ENCODE results near the gene FRMD8.
A peak's percentile ranks its signal among the peaks of the same experiment; 100 is the strongest.

The FRMD8 gene

GRCh38 chr11:65386307-65387140 is at the start of gene FRMD8:
FRMD8 (plus strand) TSS chr11:65386637; CDS start chr11:65387037, 400 bp downstream.
- Histone ChIP-seq H3K9me3 (ENCODE audit: control insufficient read depth in 2 of 2, low read length in 2 of 2) (no peaks in the 10 kb centered on the region), H3K9ac (ENCODE audit: low read length in 2 of 2) (peak within 1 kb of the TSS; percentile 81 to 87), H3K4me3 (ENCODE audit: low read length in 2 of 2) (peak within 1 kb of the TSS; percentile 70 to 90), H3K27me3 (ENCODE audit: control insufficient read depth in 1 of 2, insufficient read depth in 2 of 2, low read length in 2 of 2) (no peaks in the 10 kb centered on the region), H3K36me3 (ENCODE audit: control insufficient read depth in 2 of 2, insufficient read depth in 2 of 2, low read length in 2 of 2) (peaks cover 5 to 8% of the 10 kb centered on the region in 2 donors), H3K4me1 (ENCODE audit: control insufficient read depth, insufficient read depth, low read length) (peaks cover 68% of the 10 kb centered on the region), H3K27ac (ENCODE audit: low read length) (peak within 1 kb of the TSS; percentile 99)

- H3K4me1 ChIP-seq (ENCODE audit: control insufficient read depth, insufficient read depth, low read length) = peaks cover 12% of the 10 kb centered on the region
- no peak overlapping the region for H3K4me3 ChIP-seq (ENCODE audit: low read length in 2 of 2)
- no peak overlapping the region for H3K27ac ChIP-seq (ENCODE audit: low read length)
- no peak overlapping the region for H3K9ac ChIP-seq (ENCODE audit: low read length in 2 of 2)
- no peaks in the 10 kb centered on the region for H3K27me3 ChIP-seq (ENCODE audit: control insufficient read depth in 1 of 2, insufficient read depth in 2 of 2, low read length in 2 of 2)
- H3K36me3 ChIP-seq (ENCODE audit: control insufficient read depth in 2 of 2, insufficient read depth in 2 of 2, low read length in 2 of 2) = peaks cover 27 to 35% of the 10 kb centered on the region in 2 donors
- no peaks in the 10 kb centered on the region for H3K9me3 ChIP-seq (ENCODE audit: control insufficient read depth in 2 of 2, low read length in 2 of 2)
Measured at GRCh38 chr11:65338676-65339075, 47.8 kb upstream of the FRMD8 start.

DNA sequence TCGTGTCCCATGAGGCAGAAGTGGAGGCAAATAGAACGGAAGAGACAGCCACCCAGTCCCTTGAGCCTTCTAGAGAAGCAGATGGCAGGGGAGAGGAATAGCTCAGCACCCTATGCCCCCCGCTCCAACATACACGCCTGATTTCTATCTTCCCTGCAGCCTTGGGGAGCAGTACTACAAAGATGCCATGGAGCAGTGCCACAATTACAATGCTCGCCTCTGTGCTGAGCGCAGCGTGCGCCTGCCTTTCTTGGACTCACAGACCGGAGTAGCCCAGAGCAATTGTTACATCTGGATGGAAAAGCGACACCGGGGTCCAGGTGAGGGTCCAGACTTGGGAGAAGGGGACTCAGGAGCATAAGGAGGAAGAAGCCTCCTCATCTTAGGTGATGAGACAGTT is 46.2 kb upstream of the FRMD8 start:
- H3K4me1 ChIP-seq (ENCODE audit: control insufficient read depth, insufficient read depth, low read length) = peaks cover 4% of the 10 kb centered on the region
- H3K36me3 ChIP-seq (ENCODE audit: control insufficient read depth in 2 of 2, insufficient read depth in 2 of 2, low read length in 2 of 2) = peaks cover 42 to 51% of the 10 kb centered on the region in 2 donors
- no peaks in the 10 kb centered on the region for H3K9me3 ChIP-seq (ENCODE audit: control insufficient read depth in 2 of 2, low read length in 2 of 2)
- H3K4me3 ChIP-seq (ENCODE audit: low read length in 2 of 2) = no peak overlapping the region
- H3K27ac ChIP-seq (ENCODE audit: low read length) = no peak overlapping the region
- no peaks in the 10 kb centered on the region for H3K27me3 ChIP-seq (ENCODE audit: control insufficient read depth in 1 of 2, insufficient read depth in 2 of 2, low read length in 2 of 2)
- no peak overlapping the region for H3K9ac ChIP-seq (ENCODE audit: low read length in 2 of 2)

DNA sequence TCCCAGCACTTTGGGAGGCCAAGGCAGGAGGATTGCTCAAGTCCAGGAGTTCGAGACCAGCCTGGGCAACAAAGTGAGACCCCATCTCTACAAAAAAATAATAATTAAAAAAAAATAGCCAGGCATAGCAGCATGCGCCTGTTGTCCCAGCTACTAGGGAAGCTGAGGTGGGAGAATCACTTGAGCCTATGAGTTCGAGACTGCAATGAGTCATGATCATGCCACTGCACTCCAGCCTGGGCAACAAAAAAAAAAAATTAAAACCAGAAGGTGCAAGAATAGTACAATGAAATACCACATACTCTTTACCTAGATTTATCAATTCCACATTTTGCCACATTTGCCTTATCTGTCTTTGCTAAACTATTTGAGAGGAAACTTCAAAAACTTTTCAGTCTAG is 44.6 kb upstream of the FRMD8 start:
- no peaks in the 10 kb centered on the region for H3K27me3 ChIP-seq (ENCODE audit: control insufficient read depth in 1 of 2, insufficient read depth in 2 of 2, low read length in 2 of 2)
- peaks cover 57 to 66% of the 10 kb centered on the region in 2 donors for H3K36me3 ChIP-seq (ENCODE audit: control insufficient read depth in 2 of 2, insufficient read depth in 2 of 2, low read length in 2 of 2)

DNA sequence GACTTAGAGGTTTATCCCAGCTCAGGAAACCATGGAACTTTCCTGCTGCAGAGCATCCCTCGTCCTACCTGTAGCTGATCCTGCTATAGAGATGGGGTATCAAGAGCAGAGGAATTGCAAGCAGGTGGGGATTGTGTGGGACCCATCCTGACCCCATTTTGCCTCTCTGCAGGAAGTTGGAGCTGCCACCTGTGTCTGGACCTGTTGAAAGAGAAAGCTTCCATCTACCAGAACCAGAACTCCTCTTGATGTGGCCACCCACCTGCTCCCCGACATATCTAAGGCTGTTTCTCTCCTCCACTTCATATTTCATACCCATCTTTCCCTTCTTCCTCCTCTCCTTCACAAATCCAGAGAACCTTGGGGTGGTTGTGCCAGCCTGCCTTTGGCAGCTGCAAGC is 34.9 kb upstream of the FRMD8 start:
- Histone ChIP-seq H3K36me3 (ENCODE audit: control insufficient read depth in 2 of 2, insufficient read depth in 2 of 2, low read length in 2 of 2) (peaks cover 42 to 45% of the 10 kb centered on the region in 2 donors), H3K27ac (ENCODE audit: low read length) (no peak overlapping the region), H3K27me3 (ENCODE audit: control insufficient read depth in 1 of 2, insufficient read depth in 2 of 2, low read length in 2 of 2) (peaks cover 0 to 3% of the 10 kb centered on the region in 2 donors), H3K9me3 (ENCODE audit: control insufficient read depth in 2 of 2, low read length in 2 of 2) (no peaks in the 10 kb centered on the region), H3K9ac (ENCODE audit: low read length in 2 of 2) (no peak overlapping the region), H3K4me1 (ENCODE audit: control insufficient read depth, insufficient read depth, low read length) (peaks cover 24% of the 10 kb centered on the region), H3K4me3 (ENCODE audit: low read length in 2 of 2) (no peak overlapping the region)

More for the DNA sequence above, 44.6 kb upstream of the FRMD8 start:
- Histone ChIP-seq H3K27ac (ENCODE audit: low read length) (no peak overlapping the region), H3K9ac (ENCODE audit: low read length in 2 of 2) (no peak overlapping the region), H3K4me1 (ENCODE audit: control insufficient read depth, insufficient read depth, low read length) (no peaks in the 10 kb centered on the region), H3K9me3 (ENCODE audit: control insufficient read depth in 2 of 2, low read length in 2 of 2) (no peaks in the 10 kb centered on the region), H3K4me3 (ENCODE audit: low read length in 2 of 2) (no peak overlapping the region)

DNA sequence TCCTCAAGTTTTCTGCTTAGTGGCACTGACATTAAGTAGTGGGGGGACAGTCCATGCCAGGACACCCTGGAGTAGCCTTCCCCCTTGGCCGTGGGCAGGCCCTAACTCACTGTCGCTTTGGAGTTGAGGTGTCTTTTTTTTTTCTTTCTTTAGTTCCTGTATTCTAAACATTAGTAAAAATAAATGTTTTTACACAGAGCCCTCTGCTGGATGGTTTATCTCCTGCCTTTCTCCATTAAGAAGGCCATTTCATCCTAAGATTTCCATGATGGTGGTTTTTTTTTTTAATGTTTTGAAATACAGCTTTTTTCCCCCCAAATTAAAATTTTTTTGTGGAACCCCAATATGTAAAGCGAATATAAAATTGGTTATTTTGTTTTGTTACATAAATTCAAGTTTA is 33.7 kb upstream of the FRMD8 start:
- Histone ChIP-seq H3K9me3 (ENCODE audit: control insufficient read depth in 2 of 2, low read length in 2 of 2) (no peaks in the 10 kb centered on the region), H3K27me3 (ENCODE audit: control insufficient read depth in 1 of 2, insufficient read depth in 2 of 2, low read length in 2 of 2) (peaks cover 0 to 6% of the 10 kb centered on the region in 2 donors), H3K27ac (ENCODE audit: low read length) (no peak overlapping the region), H3K4me3 (ENCODE audit: low read length in 2 of 2) (no peak overlapping the region), H3K36me3 (ENCODE audit: control insufficient read depth in 2 of 2, insufficient read depth in 2 of 2, low read length in 2 of 2) (peaks cover 38 to 41% of the 10 kb centered on the region in 2 donors), H3K4me1 (ENCODE audit: control insufficient read depth, insufficient read depth, low read length) (peaks cover 24% of the 10 kb centered on the region), H3K9ac (ENCODE audit: low read length in 2 of 2) (no peak overlapping the region)

DNA sequence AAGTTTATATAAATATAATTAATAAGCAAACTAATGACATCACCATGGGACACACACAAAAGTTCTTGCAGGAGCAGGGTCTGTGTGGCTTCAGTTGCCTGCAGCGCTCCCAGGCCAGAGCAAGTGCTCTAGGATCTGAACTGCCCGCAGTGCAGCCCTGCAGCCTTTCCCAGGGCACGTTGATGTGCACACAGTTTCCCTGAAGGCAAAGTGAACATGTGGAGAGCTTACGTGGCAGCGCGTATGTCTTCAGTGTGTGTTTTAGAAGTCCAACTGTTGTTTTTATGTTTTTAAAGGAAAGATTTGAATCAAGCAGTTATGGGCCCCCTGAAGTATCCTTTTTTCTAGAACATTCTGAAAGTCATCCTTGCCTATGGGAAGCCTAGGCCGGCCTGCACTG is 33.1 kb upstream of the FRMD8 start:
- H3K27ac ChIP-seq (ENCODE audit: low read length) = peak overlapping the region; percentile 46
- peak overlapping the region in 1 of 2 donors; percentile 89 for H3K4me3 ChIP-seq (ENCODE audit: low read length in 2 of 2)
- no peaks in the 10 kb centered on the region for H3K9me3 ChIP-seq (ENCODE audit: control insufficient read depth in 2 of 2, low read length in 2 of 2)
- peaks cover 24% of the 10 kb centered on the region for H3K4me1 ChIP-seq (ENCODE audit: control insufficient read depth, insufficient read depth, low read length)
- H3K27me3 ChIP-seq (ENCODE audit: control insufficient read depth in 1 of 2, insufficient read depth in 2 of 2, low read length in 2 of 2) = peaks cover 0 to 6% of the 10 kb centered on the region in 2 donors
- peaks cover 33 to 36% of the 10 kb centered on the region in 2 donors for H3K36me3 ChIP-seq (ENCODE audit: control insufficient read depth in 2 of 2, insufficient read depth in 2 of 2, low read length in 2 of 2)
- H3K9ac ChIP-seq (ENCODE audit: low read length in 2 of 2) = peak overlapping the region in 1 of 2 donors; percentile 50

DNA sequence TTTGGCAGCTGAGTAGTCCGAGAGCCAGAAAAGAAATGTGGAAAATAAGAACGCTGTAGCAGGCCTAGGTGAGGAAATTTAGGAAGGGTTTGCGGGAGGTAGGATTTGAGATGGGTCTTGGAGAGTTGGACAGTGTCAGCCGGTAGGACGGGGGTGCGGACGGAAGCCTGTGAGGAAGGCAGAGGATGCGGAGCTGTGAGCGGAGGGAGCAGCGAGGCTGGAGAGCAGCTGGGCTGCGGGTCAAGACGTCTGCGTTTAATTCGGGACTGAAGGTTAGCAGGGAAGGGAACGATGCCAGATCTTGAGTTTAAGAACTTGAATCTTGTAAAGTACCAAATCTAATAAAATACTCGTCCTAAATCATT is 32.6 kb upstream of the FRMD8 start:
- Histone ChIP-seq H3K36me3 (ENCODE audit: control insufficient read depth in 2 of 2, insufficient read depth in 2 of 2, low read length in 2 of 2) (peaks cover 29 to 31% of the 10 kb centered on the region in 2 donors), H3K9ac (ENCODE audit: low read length in 2 of 2) (peak overlapping the region; percentile 50 to 62)

DNA sequence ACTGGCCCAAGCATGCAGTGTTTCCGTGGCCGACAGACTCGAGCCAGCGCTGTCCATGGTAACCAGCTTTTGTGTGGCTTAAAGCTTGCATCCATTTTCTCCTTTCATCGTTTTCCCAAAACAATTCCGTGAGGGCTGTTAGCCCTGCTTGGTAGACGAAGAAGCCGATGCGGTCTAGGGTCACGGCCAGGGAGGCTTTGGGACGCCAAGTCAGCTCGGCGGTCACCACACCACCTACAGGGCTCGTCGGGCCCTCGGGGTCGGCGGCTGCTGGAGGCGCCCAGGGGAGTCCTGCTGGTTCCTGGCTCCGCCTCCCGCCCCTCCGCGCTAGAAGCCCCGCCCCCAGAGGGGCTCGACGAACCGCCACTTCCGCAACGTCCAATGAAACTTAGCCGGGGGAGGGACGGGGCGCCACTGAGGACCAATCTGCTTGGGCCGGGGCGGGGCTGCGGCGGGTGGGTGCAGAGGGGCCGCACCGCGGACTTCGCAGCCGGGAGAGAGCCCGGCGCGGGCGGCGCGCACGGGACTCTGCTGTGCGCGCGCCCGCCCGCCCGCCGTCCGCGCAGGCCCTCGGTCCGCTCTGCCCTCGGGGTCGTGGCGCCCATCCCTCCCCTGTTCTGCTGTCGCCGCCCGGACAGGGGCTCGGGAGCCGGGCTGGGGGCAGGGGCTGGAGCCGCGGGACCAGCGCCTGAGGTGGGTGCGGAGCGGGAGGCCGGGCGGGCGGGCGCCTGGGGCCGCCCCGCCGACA is 32.0 kb upstream of the FRMD8 start, which contains the start of gene TIGD3:
TIGD3 (plus strand) TSS at position 487 of the 748 bp plus-strand sequence. CDS start 1,058 bp downstream, outside the sequence.
- Histone ChIP-seq H3K4me3 (ENCODE audit: low read length in 2 of 2) (peak within 1 kb of the TSS; percentile 75 to 89), H3K4me1 (ENCODE audit: control insufficient read depth, insufficient read depth, low read length) (peaks cover 24% of the 10 kb centered on the region), H3K27me3 (ENCODE audit: control insufficient read depth in 1 of 2, insufficient read depth in 2 of 2, low read length in 2 of 2) (peaks cover 0 to 6% of the 10 kb centered on the region in 2 donors), H3K36me3 (ENCODE audit: control insufficient read depth in 2 of 2, insufficient read depth in 2 of 2, low read length in 2 of 2) (peaks cover 25 to 27% of the 10 kb centered on the region in 2 donors), H3K9ac (ENCODE audit: low read length in 2 of 2) (peak within 1 kb of the TSS; percentile 50 to 62), H3K27ac (ENCODE audit: low read length) (peak within 1 kb of the TSS; percentile 46), H3K9me3 (ENCODE audit: control insufficient read depth in 2 of 2, low read length in 2 of 2) (no peaks in the 10 kb centered on the region)

More for the DNA sequence above, 32.6 kb upstream of the FRMD8 start:
- peak overlapping the region; percentile 75 to 89 for H3K4me3 ChIP-seq (ENCODE audit: low read length in 2 of 2)
- no peaks in the 10 kb centered on the region for H3K9me3 ChIP-seq (ENCODE audit: control insufficient read depth in 2 of 2, low read length in 2 of 2)
- H3K27me3 ChIP-seq (ENCODE audit: control insufficient read depth in 1 of 2, insufficient read depth in 2 of 2, low read length in 2 of 2) = peaks cover 0 to 6% of the 10 kb centered on the region in 2 donors
- H3K4me1 ChIP-seq (ENCODE audit: control insufficient read depth, insufficient read depth, low read length) = peaks cover 24% of the 10 kb centered on the region
- H3K27ac ChIP-seq (ENCODE audit: low read length) = peak overlapping the region; percentile 46

DNA sequence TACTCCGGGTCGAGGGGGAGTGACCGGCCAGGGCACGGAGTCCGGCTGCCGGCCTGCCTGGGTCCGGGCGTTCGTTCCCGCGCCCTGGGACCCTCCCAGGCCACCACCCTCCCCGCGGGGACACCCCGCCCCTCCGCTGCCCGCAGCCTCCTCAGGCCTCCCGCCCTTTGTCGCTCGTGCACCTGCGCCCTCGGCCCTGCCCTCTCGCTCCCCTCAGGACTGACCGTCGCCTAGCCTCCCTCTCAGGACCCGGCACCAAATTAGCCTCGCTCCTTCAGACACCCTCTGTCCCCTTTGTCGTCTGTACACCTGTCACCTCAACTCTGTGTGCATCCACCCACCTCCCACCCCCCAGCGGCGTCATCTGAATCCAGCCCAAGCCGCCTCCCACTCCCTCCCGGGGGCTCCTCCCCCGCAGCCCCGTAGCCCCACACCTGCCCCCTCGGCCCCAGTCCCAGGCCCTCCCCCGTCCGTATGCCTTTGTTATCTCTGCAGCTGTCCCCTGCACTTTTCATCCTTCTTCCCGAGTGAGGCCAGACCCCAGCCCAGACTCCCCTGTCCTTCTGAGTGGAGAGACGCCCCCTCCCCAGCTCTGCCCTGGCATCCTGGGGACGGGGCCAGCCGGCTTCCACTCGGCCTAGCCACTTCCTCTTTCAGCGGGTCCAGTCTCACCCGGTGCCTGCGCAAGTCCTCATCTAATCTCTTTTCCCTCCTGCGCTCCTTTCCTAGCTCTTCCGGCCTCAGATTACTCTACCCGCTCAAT is 31.2 kb upstream of the FRMD8 start:
- Histone ChIP-seq H3K36me3 (ENCODE audit: control insufficient read depth in 2 of 2, insufficient read depth in 2 of 2, low read length in 2 of 2) (peaks cover 21 to 25% of the 10 kb centered on the region in 2 donors), H3K9me3 (ENCODE audit: control insufficient read depth in 2 of 2, low read length in 2 of 2) (no peaks in the 10 kb centered on the region), H3K27me3 (ENCODE audit: control insufficient read depth in 1 of 2, insufficient read depth in 2 of 2, low read length in 2 of 2) (peaks cover 0 to 6% of the 10 kb centered on the region in 2 donors), H3K27ac (ENCODE audit: low read length) (no peak overlapping the region), H3K4me1 (ENCODE audit: control insufficient read depth, insufficient read depth, low read length) (peaks cover 24% of the 10 kb centered on the region), H3K4me3 (ENCODE audit: low read length in 2 of 2) (peak overlapping the region; percentile 59 to 89), H3K9ac (ENCODE audit: low read length in 2 of 2) (peak overlapping the region in 1 of 2 donors; percentile 42)

Measured in stomach smooth muscle (tissue), 2 donors.